Endothelial cell of umbilical vein (primary cell): ENCODE data around the gene C1orf185. TPM values are rescaled to one million over a fixed set of nuclear protein-coding genes. Genes with fewer than 3 reads are reported as not detected.

Experiments
- BruUV-seq: library from RNA; stranded (reverse); fragments of 400-500 nt; replicated peaks from 2 replicates; lab custom pipeline; 2021; lab: Mats Ljungman, UMichigan
- CTCF ChIA-PET: fragments of 300-600, 350-600 bp; sonication (Branson Sonifier 250); formaldehyde crosslinking; loops from one replicate; lab custom pipeline; 2021; ENCODE audit warnings: antibody characterized with exemption, inconsistent platforms; lab: Charles Lee
- POLR2A ChIA-PET: fragments of 300-600, 350-600 bp; sonication (Branson Sonifier 250); formaldehyde crosslinking; loops from one replicate; lab custom pipeline; 2021; ENCODE audit warnings: antibody characterized with exemption, inconsistent platforms; lab: Charles Lee
- DNase-seq: peaks from one replicate; pipeline ENCODE4 v3.0.0-alpha.2; 2011; ENCODE audit warnings: low read depth, low spot score
- FAIRE-seq: peaks from 2 replicates; lab custom pipeline; 2011; peaks lifted over from hg19 to GRCh38; lab: Jason Lieb, UNC
- H2AFZ ChIP-seq: 2 replicates; pipeline ENCODE4 v1.6.0; 2012; ENCODE audit warnings: low read depth, low read length, control low read depth, inconsistent platforms
- H3K27ac ChIP-seq: 2 replicates; pipeline ENCODE4 v1.5.1; 2011; ENCODE audit warnings: low read depth, mild to moderate bottlenecking, control low read depth, low read length, moderate library complexity; ENCODE audit not compliant: insufficient read depth
- H3K27me3 ChIP-seq, 2 experiments: 2 replicates each; pipeline versions ENCODE4 v1.6.0 to v1.6.1; 2011; ENCODE audit warnings: low read length in 2 of 2, mixed read lengths in 1 of 2; ENCODE audit not compliant: control insufficient read depth in 2 of 2, insufficient read depth in 2 of 2
- H3K36me3 ChIP-seq, 2 experiments: 2 replicates in 1 of 2; 3 replicates in 1 of 2; pipeline ENCODE4 v1.5.1; 2011; ENCODE audit warnings: low read length in 2 of 2, mild to moderate bottlenecking in 1 of 2, moderate library complexity in 1 of 2; ENCODE audit not compliant: control insufficient read depth in 2 of 2, insufficient read depth in 2 of 2; ENCODE audit errors: extremely low read depth in 1 of 2
- H3K4me1 ChIP-seq: 3 replicates; pipeline ENCODE4 v1.5.1; 2011; ENCODE audit warnings: mild to moderate bottlenecking, low read length; ENCODE audit not compliant: control insufficient read depth, insufficient read depth; ENCODE audit errors: extremely low read depth
- H3K4me2 ChIP-seq: 2 replicates; pipeline ENCODE4 v1.6.1; 2011; ENCODE audit warnings: low read length, control low read depth, mixed read lengths; ENCODE audit not compliant: insufficient read depth
- H3K4me3 ChIP-seq, 3 experiments: fragments of 200-600 bp in 1 of 3; sonication (generic), shearing (Covaris generic) in 1 of 3; replicated peaks in 1 of 3; 2 replicates each; pipeline ENCODE4 v1.5.1; 2011 to 2016; ENCODE audit warnings: control low read depth in 3 of 3, low read length in 3 of 3, mild to moderate bottlenecking in 2 of 3, inconsistent platforms in 1 of 3, low read depth in 1 of 3, moderate library complexity in 1 of 3; ENCODE audit not compliant: insufficient read depth in 1 of 3
- H3K79me2 ChIP-seq: 2 replicates; pipeline ENCODE4 v1.6.0; 2012; ENCODE audit warnings: low read length, inconsistent platforms; ENCODE audit not compliant: control insufficient read depth, insufficient read depth
- H3K9ac ChIP-seq: replicated peaks from 2 replicates; pipeline ENCODE3; 2011; ENCODE audit warnings: low read length, control low read depth; ENCODE audit not compliant: insufficient read depth; ENCODE audit errors: extremely low read depth
- H3K9me1 ChIP-seq: replicated peaks from 3 replicates; pipeline ENCODE4 v1.6.0; 2011; ENCODE audit warnings: mild to moderate bottlenecking, low read length; ENCODE audit not compliant: control insufficient read depth, insufficient read depth; ENCODE audit errors: extremely low read depth
- H3K9me3 ChIP-seq: replicated peaks from 2 replicates; pipeline ENCODE4 v1.5.1; 2012; ENCODE audit warnings: low read length, inconsistent platforms; ENCODE audit not compliant: control insufficient read depth, insufficient read depth
- H4K20me1 ChIP-seq: replicated peaks from 2 replicates; pipeline ENCODE3; 2011; ENCODE audit warnings: mild to moderate bottlenecking, low read length; ENCODE audit not compliant: control insufficient read depth, insufficient read depth; ENCODE audit errors: extremely low read depth
- EZH2 ChIP-seq: IDR thresholded peaks from 2 replicates; pipeline ENCODE4 v1.6.1; 2012; ENCODE audit warnings: borderline replicate concordance, low read depth, mild to moderate bottlenecking, moderate library complexity, low read length, inconsistent platforms; ENCODE audit not compliant: severe bottlenecking
- FOS ChIP-seq: IDR thresholded peaks from 2 replicates; pipeline ENCODE4 v1.6.1; 2011; ENCODE audit warnings: mild to moderate bottlenecking, low read length, moderate library complexity, borderline replicate concordance; ENCODE audit not compliant: insufficient read depth
- GATA2 ChIP-seq: IDR thresholded peaks from 2 replicates; pipeline ENCODE4 v1.7.0; 2011; ENCODE audit warnings: low read depth, mild to moderate bottlenecking, moderate library complexity, mixed read lengths, low read length; ENCODE audit not compliant: insufficient read length, insufficient read depth
- JUN ChIP-seq: IDR thresholded peaks from 2 replicates; pipeline ENCODE4 v1.6.1; 2011; ENCODE audit warnings: borderline replicate concordance, low read depth; ENCODE audit not compliant: insufficient read length, insufficient read depth
- POLR2A ChIP-seq: IDR thresholded peaks from 2 replicates; pipeline ENCODE4 v1.6.1; 2012; ENCODE audit warnings: low read depth, mild to moderate bottlenecking, control low read depth, low read length
- dilution Hi-C: fragments of 300-500 bp; cut with MboI; formaldehyde crosslinking; loops from one replicate; pipeline ENCODE4 v1.15.0; 2019; ENCODE audit warnings: low sequenced_read_pairs; ENCODE audit not compliant: extremely low pct_ligation_motif_present
- intact Hi-C: fragments of 100-400 bp; cut with micrococcal nuclease; formaldehyde crosslinking; loops from one replicate; pipeline ENCODE4 v1.10.0; 2022
- polyA plus RNA-seq, 4 experiments: library from polyadenylated mRNA; depleted of rRNA in 3 of 4; stranded (reverse) in 3 of 4; unstranded in 1 of 4; fragments of >200 nt; gene quantifications; 2 replicates each; pipeline versions ENCODE4 v1.2.1 to v1.2.3, GENCODE V29; 2011 to 2012; ENCODE audit warnings: missing spikeins in 1 of 4
- total RNA-seq: library from RNA; stranded (reverse); gene quantifications from 2 replicates; pipeline ENCODE4 v1.2.3, GENCODE V29; 2021
- TF ChIP-seq, protein P1 (sequence below), 2 donors: IDR thresholded peaks; 1 replicate in 1 of 2; 2 replicates in 1 of 2; pipeline ENCODE4 v1.5.1; 2011; ENCODE audit warnings: low read length in 2 of 2, mild to moderate bottlenecking in 2 of 2, moderate library complexity in 2 of 2, control low read depth in 1 of 2, inconsistent platforms in 1 of 2, low read depth in 1 of 2; ENCODE audit not compliant: insufficient read depth in 1 of 2; ENCODE audit errors: extremely low read depth in 1 of 2
- TF ChIP-seq, protein P2 (sequence below): IDR thresholded peaks from 2 replicates; pipeline ENCODE4 v1.6.1; 2011; ENCODE audit not compliant: insufficient read depth, insufficient read length

C1orf185 gene
- total and polyA plus RNA-seq, 2 donors (not counting 3 experiments of a cell fraction or from before 2014, with no cell fraction given): not detected

DNA sequence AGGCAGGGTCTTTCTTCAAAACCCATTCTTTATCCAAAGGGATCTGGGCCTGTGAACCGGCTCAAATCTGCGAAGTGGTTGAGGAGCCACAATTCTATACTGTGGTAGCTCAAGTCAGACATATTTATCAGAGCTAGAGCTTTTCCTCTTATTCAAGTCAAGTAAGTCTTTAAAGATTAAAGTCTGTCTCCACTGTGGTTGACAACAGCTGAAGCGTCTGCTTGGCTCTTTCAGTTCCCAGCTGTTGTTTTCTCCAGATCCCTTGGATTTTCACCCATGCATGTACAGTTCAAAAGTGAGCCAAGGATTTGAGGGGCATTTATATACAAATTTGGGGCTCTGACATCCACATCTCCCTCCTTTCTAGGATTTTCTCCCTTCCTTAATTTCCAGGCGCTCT, 66.9 kb downstream of the C1orf185 start:
- no peaks in the 10 kb centered on the region for H3K79me2 ChIP-seq
- peaks cover 4 to 5% of the 10 kb centered on the region in 2 experiments for H3K27me3 ChIP-seq
- H3K27ac ChIP-seq: no peak overlapping the region
- H3K4me1 ChIP-seq: no peaks in the 10 kb centered on the region
- POLR2A ChIA-PET: no interaction called here
- no peak overlapping the region for H3K4me3 ChIP-seq
- H3K9ac ChIP-seq: no peak overlapping the region
- no peaks in the 10 kb centered on the region for H3K36me3 ChIP-seq
- intact Hi-C loops: no loop called here
- no peaks in the 10 kb centered on the region for H3K9me3 ChIP-seq
- H2AFZ ChIP-seq: no peak overlapping the region
- no peak overlapping the region for H3K4me2 ChIP-seq
- H4K20me1 ChIP-seq: no peaks in the 10 kb centered on the region
- CTCF ChIA-PET: interaction anchor here (0.9 to 1.0 kb wide), 2 partner anchors 20 to 24 kb away, joined by 4 read pairs; no protein-coding TSS in a partner anchor
- peaks cover 2% of the 10 kb centered on the region for H3K9me1 ChIP-seq
- no peak for FAIRE-seq
- no TSS peak for BruUV-seq
- no peak for DNase-seq
- TF ChIP-seq JUN (no peak), GATA2 (no peak), POLR2A (no peak), EZH2 (no peak), FOS (no peak)
- TF ChIP-seq, protein P1, sequence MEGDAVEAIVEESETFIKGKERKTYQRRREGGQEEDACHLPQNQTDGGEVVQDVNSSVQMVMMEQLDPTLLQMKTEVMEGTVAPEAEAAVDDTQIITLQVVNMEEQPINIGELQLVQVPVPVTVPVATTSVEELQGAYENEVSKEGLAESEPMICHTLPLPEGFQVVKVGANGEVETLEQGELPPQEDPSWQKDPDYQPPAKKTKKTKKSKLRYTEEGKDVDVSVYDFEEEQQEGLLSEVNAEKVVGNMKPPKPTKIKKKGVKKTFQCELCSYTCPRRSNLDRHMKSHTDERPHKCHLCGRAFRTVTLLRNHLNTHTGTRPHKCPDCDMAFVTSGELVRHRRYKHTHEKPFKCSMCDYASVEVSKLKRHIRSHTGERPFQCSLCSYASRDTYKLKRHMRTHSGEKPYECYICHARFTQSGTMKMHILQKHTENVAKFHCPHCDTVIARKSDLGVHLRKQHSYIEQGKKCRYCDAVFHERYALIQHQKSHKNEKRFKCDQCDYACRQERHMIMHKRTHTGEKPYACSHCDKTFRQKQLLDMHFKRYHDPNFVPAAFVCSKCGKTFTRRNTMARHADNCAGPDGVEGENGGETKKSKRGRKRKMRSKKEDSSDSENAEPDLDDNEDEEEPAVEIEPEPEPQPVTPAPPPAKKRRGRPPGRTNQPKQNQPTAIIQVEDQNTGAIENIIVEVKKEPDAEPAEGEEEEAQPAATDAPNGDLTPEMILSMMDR (IDR thresholded peaks at IDR 0.05; ENCODE audit: extremely low read depth in 1 of 2, insufficient read depth in 1 of 2, low read depth in 1 of 2, low read length in 2 of 2): no peak
- TF ChIP-seq, protein P2, sequence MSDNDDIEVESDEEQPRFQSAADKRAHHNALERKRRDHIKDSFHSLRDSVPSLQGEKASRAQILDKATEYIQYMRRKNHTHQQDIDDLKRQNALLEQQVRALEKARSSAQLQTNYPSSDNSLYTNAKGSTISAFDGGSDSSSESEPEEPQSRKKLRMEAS: no peak
- dilution Hi-C loops: no loop called here
